ENCODE results near the gene KHDC1.
"Not testable (repeated sequence)": the region's sequence is repeated elsewhere in the genome, so short reads cannot be mapped to it uniquely, and the experiment has no call there.

Gene KHDC1

DNA sequence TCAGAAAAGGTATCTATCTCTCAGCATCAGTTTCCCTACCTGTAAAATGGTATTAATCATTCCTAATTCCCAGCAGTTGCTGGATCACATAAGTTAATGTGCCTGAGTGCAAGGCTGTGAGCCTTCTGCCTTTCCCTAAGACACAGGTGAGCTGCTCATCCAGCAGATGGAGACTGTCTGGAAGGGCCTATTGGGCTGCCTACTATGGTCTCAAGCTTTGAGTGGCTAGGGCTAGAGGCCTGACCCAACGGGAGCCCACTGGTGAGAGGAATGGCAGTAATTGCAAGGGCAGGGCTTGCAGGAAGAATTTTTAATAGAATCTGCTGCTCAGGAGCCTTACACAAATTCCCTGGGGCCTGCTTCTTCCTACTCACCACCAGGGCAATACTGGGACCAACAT is 4.3 kb downstream of the KHDC1 start:
- intact Hi-C loops (cut with DNase I), result no loop called here
- no peak for DNase-seq

DNA sequence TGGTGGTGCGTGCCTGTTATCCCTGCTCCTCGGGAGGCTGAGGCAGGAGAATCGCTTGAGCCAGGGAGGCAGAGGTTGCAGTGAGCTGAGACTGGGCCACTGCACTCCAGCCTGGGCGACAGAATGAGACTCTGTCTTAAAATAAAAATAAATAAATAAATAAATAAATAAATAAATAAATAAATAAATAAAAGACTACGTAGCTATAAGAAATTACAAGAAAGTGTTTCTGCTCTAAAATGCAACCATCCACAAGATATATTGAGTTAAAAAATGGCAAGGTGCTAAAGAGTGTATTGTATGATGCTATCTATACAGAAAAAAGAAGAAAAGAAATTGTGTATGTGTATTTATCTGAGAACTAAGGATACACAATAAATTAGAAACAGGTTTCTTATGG is 8.7 kb downstream of the KHDC1 start:
- intact Hi-C loops (cut with DNase I); DNase-seq: not testable (repeated sequence)

DNA sequence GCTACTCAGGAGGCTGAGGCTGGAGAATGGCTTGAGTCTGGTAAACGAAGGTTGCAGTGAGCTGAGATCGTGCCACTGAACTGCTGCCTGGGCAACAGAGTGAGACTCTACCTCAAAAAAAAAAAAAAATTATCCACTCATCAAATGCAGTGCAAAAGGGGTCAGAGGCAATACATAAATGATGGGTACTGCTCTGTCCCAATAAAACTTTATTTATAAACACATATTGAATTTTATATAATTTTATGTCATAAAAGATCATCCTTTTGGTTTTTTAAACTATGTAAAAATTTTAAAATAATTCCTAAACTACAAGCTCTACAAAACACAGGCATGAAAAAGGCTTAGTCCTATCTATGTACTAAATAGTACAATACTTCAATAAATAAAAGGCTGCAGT is 10.3 kb downstream of the KHDC1 start:
- no peak for DNase-seq
- intact Hi-C loops (cut with DNase I), result no loop called here

DNA sequence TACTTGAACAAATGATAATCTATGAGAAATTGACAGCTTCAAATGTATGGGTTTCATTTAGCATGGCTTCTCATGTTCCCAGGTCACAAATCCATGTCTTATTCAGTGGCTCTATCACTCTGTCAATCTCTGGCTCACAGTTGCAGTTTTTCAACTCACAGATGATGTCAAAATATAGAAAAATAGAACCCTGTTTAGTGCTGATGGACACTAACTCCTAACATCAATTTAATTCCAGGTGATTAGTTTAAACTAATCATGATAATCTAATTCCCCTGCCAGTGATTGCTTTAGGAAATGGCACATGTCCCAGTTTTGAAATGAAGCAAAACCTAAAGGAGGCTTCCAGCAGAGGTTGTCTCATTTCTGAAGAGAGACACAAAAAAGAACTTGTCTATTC is 13.0 kb downstream of the KHDC1 start:
- intact Hi-C loops (cut with DNase I), result no loop called here
- no peak for DNase-seq

DNA sequence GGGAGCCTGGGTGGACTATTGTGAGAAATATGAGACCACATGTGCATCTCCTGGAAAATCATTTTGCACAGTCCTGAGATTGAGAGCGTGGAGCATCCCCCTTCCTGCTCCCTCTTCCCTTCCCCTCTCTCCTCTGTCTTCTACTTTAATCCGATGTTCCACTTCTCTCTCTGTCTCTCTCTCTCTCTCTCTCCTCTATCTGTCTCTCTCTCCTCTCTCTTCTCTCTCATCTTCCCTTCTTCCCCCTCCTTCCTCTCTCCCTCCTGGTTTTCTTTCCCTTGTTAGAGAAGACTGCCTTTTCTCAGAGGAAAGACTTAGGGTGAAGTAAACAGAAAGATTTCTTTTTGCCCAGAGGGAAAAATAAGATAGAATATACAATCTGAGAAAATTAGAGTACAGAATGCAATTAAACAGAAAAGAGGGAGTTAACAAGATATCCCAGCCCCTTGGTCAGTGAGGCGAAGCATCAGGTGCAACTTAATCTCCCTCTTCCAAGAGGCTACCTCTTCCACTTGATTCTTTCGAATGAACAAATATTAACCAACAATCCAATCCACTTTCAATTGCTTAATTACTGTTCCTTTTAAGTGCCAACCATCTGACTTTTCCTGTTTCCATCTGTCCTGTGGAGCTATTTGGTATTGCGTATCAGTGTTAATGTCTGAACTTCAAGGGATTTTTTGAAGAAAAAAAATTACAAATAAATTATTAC is 14.6 kb downstream of the KHDC1 start:
- intact Hi-C loops (cut with DNase I), result no loop called here
- DNase-seq, result no peak

DNA sequence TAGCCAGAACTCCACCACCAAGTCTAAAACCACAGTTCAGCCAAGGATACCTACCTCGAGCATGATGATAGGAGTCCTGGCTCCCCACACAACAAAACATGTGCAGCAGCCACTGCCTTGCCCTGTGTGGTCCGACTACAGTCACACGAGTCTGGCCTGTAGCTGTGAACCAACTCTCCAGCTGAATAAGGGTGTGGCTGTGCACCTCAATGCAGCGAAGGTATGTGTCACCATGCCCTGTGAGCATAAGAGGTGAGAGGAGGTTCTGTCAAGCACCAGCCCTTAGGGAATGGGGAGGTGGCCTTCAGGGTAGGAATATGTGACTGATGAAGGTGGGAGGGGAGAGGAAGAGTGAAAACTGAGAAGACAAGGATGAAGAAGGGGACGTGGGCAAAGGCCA is 21.0 kb downstream of the KHDC1 start:
- no peak for DNase-seq
- intact Hi-C loops (cut with DNase I), result no loop called here

DNA sequence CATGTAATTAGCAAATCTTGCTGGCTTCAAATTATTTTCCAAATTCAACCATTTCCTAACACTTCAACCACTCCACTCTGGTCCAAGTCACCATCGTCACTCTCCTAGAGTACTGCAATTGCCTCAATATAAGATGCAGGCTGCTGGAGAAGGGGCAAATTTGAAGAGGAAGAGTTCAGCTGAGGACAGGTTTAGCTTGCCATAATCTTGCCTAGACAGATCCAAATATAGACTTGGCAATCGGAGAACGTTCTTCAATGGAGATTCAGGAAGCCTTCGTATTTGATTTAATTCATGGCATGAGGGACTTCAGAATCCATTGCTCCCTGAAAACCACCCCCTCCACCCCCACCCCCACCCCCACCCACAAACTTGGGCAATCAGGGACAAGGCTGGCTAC is 22.3 kb downstream of the KHDC1 start:
- intact Hi-C loops (cut with DNase I), result no loop called here
- DNase-seq, result no peak

DNA sequence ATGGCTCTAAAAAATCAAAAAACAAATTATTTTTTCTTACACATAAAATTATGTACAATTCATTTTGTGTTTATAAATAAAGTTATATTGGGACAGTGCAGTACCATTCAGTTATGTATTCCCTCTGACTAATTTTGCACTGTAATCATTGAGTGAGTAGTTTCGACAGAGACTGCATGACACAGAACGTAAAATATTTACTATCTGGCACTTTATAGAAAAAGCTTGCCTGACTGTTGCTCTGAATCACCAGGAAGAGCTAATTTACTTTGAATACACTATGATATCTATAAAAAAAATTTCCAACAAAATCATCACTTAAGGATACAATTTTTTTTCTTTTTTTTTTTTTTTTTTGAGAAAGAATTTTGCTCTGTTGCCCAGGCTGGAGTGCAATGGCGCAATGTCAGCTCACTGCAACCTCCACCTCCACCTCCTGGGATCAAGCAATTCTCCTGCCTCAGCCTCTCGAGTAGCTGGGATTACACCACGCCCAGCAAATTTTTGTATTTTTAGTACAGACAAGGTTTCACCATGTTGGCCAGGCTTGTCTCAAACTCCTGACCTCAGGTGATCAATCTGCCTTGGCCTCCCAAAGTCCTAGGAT is 26.7 kb downstream of the KHDC1 start:
- DNase-seq, result no peak
- intact Hi-C loops (cut with DNase I), result no loop called here

DNA sequence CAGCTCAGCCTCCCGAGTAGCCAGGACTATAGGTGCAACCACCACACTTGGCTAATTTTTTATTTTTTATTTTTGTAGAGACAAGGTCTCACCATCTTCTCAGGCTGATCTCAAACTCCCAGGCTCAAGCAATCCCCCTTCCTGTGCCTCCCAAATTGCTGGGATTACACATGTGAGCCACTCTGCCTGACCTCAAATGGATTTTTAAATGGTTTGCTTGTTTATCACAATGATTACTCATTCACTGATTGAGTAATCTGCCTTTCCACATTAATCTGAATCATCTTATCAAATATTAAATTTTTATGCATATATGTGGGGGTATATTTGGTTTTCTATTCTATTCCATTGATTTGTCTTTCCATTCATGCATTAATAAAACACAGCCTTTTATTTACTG is 28.3 kb downstream of the KHDC1 start:
- intact Hi-C loops (cut with DNase I), result no loop called here
- DNase-seq, result no peak

DNA sequence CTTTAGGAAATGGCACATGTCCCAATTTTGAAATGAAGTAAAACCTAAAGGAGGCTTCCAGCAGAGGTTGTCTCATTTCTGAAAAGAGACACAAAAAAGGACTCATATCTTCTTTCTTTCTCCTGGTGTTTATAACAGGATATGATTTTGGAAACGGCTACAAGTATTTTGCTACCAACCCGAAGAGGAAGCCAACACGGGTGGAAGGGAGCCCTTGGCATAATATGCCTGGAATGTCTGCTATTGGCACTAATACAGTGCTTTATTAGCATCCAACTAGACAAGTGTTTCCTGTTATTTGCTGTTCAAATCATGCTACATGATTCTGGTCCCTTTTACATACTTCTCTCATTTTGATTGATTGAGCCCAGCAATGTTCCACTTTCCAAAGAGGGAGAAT is 29.0 kb downstream of the KHDC1 start:
- DNase-seq; intact Hi-C loops (cut with DNase I): not testable (repeated sequence)

DNA sequence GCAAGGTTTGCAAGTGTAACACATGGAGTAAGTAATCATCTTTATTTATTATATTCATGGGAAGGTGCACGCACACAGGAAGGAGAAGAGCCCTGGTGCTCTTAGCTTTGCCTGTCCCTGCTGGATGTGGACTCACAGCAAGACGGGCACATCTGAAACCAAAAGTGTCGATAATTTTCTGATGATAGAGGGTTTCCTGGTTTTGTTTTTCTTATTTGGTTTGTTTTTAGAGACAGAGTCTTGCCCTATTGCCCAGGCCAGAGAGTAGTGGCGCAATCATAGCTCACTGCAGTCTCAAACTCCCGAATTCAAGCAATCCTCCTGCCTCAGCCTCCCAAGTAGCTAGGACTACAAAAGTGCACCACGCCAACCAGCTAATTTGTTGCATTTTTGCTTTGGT is 29.9 kb downstream of the KHDC1 start:
- DNase-seq, result no peak
- intact Hi-C loops (cut with DNase I), result no loop called here

DNA sequence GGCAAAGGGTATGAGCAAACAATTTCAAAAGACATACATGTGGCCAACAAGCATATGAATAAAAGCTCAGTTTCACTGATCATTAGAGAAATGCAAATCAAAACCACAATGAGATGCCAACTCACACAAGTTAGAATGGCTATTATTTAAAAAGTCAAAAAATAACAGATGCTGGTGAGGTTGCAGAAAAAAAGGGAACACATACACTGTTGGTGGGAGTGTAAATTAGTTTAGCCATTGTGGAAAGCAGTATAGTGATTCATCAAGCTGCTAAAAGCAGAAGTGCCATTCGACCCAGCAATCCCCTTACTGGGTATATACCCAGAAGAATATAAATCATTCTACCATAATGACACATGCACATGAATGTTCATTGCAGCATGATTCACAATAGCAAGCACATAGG is 31.0 kb downstream of the KHDC1 start:
- DNase-seq, result no peak
- intact Hi-C loops (cut with DNase I), result no loop called here

DNA sequence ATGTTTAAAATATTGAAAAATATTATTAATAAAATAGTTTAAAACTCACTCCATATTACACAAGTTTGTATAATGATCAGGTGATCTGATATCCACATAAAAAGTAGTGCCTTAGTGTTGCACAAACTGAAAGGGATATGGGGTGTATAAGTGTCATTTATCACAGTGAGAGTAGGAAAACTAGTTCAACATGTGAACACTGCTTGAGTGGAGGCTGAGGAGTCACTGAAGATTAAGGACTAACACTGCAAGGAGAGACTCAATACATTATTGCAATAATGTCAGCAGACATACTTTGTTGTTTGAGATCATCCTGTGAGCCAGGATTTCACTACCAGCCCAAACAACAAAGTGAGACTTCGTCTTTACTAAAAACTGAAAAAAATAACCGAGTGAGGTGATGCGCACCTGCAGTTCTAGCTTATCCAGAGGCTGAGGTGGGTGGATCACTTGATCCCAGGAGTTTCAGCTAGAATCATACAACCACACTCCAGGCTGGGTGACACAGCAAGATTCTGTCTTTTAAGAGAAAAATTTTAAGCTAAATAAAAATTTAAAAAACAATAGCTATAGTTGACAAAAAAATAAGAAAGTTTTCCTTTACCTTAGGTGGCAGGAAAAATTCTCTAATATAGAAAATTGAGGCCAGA is 35.3 kb downstream of the KHDC1 start:
- intact Hi-C loops (cut with DNase I), result no loop called here

DNA sequence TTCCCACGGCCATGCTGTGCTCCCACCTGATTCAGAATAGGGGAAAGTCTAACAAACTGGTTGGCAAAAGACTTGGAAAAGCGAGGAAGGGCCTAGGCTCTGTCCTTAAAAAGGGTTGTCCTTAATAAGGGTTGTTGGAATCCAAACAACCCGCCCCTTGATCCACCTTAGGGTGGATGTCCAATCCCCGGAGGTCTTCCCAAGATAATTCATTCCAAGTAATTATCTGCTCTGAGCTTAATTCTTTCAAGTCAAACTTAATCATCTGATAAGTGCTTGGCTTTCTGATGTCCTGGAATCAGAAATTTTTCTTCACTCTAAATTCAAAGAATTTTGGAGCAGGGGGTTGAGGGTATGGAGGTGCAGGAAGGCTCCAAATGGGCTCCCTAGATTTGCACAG is 37.6 kb downstream of the KHDC1 start, which contains the start of gene KHDC1L:
TSS of gene KHDC1L (minus strand) at position 101 of the 400 bp plus-strand sequence. CDS start at position 13, 88 bp downstream.
- intact Hi-C loops (cut with DNase I), result no loop called here
- no peak for DNase-seq

More for the DNA sequence above, 35.3 kb downstream of the KHDC1 start:
- peak in 30 of 42 donors; percentile 6 to 79 (median 36) for DNase-seq

DNA sequence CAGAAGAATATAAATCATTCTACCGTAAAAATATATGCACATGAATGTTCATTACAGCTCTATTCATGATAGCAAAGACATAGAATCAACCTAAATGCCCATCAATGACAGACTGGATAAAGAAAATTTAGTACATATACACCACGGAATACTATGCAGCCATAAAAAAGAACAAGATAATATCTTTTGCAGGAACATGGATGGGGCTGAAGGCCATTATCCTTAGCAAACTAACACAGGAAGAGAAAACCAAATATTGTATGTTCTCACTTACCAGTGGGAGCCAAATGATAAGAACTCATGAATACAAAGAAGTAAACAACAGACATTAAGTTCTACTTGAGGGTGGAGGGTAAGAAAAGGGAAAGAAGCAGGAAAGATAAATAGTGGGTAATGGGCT is 46.1 kb downstream of the KHDC1 start:
- DNase-seq, result no peak
- intact Hi-C loops (cut with DNase I), result no loop called here

DNA sequence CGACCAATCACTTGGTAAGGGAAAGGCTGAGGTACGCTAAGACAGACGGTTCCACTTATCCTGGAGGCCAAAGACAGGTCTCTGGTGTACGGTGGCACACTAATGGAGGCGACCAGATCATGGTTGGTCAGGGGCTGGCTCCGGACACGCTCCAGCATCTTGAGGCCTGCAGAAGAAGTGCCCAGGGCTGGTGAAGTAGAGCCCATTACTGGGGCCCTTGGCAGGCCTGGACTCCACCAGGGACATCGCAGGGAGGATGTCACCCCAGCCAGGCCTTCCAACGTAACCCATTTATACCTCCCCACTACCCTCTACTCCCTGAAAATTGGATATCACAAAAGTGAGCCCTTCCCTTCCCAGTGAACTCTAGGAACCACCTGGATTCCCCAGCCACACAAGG is 53.9 kb downstream of the KHDC1 start:
- no peak for DNase-seq
- intact Hi-C loops (cut with DNase I), result no loop called here

DNA sequence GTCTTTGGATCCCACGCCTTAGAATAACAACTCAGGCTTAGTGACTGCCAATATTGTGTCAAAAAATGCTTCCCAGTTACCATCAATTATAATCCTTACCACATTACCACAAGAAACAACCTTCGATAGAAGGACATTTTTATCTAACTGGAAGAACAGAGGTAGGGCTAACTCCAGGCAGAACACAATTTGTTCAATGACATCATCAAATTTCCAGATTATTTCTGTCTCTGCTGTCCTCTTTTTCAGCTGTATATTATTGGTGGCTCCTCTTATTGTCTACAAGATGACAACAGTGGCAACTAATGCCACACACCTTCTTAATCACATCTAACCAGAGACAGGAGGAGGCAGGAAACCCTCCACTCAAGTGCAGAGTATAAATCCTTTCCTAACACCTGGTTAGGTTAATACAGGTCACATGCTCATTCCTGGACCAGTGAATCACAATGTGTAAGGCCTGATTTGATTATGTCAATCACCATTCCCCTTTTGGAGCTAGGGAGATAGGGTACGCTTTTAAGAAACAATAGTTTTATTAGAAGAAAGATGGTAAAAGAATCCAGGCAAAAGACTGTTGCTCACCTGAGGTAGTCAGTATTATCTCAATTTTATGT is 55.7 kb downstream of the KHDC1 start:
- intact Hi-C loops (cut with DNase I), result no loop called here
- peak in 1 of 42 donors; percentile 47 for DNase-seq

DNA sequence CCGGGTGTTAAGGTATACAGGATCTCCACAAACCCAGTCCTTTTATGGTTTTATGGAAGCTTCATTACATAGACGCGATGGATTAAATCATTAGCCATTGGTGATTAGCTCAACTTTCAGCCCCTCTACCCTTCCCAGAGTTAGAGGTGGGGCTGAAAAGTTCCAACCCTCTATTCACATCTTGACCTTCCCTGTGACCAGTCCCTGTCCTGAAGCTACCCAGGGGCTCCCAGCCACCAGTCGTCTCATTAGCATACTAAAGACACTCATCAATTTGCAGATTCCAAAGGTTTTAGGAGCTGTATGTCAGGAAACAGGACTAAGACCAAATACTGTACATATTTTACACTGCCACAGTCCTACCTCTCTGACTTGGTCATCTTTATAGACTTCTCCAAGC is 58.7 kb downstream of the KHDC1 start:
- no peak for DNase-seq
- intact Hi-C loops (cut with DNase I), result no loop called here

DNA sequence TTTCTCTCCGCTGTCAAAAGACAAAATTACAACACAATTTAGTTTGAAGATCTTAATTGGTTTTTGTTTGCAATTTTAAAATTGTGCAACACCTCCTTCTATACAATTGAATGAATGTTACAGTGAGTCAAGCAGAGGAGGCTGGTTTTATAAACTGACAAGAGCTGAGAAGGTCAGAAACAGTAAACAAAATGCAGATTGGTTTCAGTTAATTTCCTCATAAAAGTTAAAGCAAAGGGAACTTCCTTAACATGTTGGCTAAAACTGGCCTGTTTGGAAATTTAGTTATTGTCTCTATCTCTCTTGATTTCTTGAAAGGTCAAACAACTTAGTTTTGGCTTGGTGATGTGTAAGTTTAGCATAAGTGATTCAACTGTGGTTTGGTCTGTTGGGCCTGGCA is 59.9 kb downstream of the KHDC1 start:
- intact Hi-C loops (cut with DNase I), result no loop called here
- DNase-seq, result no peak

DNA sequence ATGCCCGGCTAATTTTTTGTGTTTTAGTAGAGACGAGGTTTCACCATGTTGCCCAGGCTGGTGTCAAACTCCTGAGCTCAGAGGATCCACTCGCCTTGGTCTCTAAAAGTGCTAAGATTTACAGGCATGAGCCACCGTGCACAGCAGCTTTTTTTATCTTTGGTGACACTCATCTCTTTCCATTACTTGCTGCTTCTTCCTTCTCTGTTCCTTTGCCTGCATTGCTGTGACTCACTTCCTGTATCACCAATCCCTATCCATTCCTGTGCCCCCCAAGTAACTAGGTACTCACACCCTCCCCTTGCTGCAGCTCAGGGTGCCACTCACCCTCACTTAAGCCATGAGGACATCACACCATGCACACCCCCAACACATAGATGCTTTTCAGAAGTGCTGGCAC is 62.3 kb downstream of the KHDC1 start:
- intact Hi-C loops (cut with DNase I), result no loop called here
- no peak for DNase-seq
